ENCODE measurements around the gene KANSL1.
A peak's percentile ranks its signal among the peaks of the same experiment; 100 is the strongest.
"Not testable (repeated sequence)": the region's sequence is repeated elsewhere in the genome, so short reads cannot be mapped to it uniquely, and the experiment has no call there.

The KANSL1 gene

DNA sequence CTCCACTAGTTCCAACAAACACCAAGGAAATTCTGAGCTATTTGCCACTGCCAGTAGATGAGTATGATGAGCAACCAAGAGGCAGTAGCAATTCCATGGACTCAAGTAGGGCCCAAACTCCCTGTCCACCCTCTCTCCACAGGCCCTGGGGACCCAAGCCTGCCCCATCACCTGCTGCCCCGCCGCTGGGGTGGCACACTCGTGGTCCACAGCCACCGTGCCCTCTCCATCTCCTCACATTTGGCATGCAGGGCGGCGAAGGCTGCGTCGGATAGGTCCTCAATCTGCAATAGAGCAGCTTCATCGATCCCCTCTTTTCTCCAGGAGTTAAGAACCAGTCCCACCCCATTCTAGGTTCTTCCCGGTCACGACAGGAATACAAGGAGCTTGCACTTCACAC lies 160.3 kb downstream of the KANSL1 start:
- no peak for DNase-seq

DNA sequence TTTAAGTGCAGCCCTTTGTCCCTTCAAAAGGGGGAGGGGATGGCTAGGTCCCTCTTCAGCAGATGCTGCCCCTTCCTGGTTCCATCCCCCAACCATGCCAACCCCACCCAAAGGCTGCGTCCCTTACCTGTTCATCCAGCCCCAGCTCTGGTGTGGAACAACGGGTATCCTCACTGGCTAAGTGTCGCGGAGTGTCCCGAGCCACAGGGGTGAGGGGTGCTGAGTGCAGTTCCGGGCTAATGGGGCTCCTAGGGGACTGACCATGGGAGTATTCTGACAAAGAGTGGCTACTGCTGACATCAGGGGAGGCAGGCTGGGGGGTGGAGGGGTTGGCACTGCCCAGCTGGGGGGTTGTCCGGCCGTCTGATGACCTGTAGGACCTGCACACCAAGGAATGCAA lies 161.3 kb downstream of the KANSL1 start:
- no peak for DNase-seq

DNA sequence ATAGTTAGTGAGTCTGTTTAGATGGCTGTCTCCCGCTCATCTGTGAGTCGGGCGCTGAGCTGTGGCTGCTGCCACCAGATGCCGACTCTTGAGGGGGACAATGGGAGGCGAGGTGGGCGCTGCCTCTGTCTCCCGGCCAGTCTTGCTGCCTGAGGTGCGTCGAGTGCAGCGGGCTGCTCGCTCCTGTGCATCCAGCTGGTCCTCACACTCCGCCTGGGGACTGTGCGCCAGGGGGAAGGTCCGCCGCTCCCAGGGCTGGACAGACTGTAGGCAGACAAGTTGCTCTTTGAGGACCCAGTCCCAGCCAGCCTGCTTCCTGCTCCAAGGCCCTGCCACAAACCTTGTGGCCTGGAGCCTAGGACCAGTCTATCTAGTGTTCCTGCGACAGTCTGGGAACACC lies 161.8 kb downstream of the KANSL1 start:
- no peak for DNase-seq

DNA sequence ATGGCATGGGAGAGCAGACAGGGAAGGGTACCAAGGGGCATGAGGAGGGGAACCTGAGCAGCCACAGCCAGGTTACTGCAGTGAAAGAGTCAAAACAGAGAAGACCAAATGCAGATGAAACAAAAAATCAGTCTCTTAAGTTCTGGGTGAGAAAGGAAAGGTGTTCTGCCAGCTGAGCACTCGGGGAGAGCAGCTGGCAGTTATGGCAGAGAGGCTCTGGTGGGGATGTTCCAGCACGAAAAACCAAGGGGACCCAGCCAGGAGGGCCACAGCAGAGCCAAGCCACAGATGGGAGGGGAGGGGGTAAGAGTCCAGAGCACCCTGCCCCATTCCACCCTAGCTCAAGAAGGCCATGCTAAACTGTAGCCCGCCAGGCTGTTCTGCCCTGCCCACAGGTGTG lies 162.5 kb downstream of the KANSL1 start:
- DNase-seq = no peak

DNA sequence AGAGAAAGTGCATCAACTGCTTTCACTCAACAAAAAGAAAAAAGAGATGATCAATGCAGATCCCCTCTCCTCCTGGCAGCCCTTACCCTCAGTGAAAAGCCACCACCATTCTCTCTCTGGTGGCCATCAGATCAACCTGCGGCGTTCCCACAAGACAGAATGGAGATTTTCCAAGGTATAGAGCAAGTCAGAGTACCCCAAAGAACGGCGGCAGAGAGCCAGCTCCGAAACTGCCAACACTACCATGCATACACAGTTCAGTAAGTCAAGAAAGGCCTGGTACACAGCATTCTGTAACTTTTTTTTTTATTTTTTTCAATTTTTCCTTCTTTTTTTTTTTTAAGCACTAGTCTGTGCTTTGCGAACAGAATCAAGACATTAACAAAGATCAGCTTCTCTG lies 163.6 kb downstream of the KANSL1 start:
- DNase-seq = no peak

DNA sequence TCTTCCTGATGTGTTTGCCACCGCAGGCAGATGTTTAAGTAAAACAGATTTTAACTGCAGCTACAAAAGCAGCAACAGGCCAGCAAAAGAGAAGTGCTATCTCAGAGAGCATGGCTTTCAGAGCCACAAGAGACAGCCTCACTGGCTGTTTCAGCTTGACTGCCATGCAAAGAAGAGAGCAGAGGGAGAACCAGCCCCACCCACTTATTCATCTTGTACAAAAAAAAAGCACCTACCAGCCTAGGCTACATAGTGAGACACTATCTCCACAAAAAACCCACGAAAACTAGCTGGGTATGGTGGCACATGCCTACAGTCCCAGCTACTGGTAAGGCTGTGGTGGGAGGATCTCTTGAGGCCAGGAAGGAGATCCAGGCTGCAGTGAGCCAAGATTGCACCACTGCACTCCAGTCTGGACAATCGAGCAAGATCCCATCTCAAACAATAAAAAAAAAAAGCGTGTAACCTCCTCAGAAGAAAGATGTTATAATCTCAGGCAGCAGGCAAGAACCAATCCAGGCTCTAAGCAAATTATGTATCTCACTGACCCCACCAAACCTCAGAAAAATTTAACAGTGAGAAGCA lies 164.2 kb downstream of the KANSL1 start:
- no peak for DNase-seq

DNA sequence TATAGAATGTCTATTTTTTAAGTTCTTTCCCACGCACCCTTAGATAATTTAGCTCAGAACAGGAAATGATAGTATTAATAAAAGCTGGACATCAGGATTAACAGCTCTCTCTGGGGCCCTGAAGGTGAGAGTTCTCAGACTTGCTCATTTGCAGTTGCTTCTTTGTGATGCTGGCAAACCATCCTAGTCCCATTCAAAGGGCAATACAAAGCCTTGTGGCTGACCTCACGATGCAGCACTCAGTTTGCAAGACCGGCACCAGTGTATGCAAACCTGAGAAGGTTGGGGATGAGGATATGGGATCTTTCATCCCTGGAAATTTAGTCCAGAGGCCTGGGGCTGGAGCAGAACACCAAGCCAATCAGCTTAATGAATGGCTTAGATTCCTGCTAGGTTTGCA lies 164.9 kb downstream of the KANSL1 start:
- no peak for DNase-seq

DNA sequence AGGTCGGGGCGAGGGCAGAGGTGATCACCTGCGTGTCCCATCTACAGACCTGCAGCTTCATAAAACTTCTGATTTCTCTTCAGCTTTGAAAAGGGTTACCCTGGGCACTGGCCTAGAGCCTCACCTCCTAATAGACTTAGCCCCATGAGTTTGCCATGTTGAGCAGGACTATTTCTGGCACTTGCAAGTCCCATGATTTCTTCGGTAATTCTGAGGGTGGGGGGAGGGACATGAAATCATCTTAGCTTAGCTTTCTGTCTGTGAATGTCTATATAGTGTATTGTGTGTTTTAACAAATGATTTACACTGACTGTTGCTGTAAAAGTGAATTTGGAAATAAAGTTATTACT lies 165.3 kb downstream of the KANSL1 start:
- DNase-seq = no peak

DNA sequence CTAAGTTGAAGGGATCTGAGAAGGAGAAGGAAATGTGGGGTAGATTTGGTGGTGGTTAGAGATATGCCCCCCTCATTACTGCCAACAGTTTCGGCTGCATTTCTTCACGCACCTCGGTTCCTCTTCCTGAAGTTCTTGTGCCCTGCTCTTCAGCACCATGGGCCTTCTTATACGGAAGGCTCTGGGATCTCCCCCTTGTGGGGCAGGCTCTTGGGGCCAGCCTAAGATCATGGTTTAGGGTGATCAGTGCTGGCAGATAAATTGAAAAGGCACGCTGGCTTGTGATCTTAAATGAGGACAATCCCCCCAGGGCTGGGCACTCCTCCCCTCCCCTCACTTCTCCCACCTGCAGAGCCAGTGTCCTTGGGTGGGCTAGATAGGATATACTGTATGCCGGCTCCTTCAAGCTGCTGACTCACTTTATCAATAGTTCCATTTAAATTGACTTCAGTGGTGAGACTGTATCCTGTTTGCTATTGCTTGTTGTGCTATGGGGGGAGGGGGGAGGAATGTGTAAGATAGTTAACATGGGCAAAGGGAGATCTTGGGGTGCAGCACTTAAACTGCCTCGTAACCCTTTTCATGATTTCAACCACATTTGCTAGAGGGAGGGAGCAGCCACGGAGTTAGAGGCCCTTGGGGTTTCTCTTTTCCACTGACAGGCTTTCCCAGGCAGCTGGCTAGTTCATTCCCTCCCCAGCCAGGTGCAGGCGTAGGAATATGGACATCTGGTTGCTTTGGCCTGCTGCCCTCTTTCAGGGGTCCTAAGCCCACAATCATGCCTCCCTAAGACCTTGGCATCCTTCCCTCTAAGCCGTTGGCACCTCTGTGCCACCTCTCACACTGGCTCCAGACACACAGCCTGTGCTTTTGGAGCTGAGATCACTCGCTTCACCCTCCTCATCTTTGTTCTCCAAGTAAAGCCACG lies 165.9 kb downstream of the KANSL1 start:
- no peak for DNase-seq

DNA sequence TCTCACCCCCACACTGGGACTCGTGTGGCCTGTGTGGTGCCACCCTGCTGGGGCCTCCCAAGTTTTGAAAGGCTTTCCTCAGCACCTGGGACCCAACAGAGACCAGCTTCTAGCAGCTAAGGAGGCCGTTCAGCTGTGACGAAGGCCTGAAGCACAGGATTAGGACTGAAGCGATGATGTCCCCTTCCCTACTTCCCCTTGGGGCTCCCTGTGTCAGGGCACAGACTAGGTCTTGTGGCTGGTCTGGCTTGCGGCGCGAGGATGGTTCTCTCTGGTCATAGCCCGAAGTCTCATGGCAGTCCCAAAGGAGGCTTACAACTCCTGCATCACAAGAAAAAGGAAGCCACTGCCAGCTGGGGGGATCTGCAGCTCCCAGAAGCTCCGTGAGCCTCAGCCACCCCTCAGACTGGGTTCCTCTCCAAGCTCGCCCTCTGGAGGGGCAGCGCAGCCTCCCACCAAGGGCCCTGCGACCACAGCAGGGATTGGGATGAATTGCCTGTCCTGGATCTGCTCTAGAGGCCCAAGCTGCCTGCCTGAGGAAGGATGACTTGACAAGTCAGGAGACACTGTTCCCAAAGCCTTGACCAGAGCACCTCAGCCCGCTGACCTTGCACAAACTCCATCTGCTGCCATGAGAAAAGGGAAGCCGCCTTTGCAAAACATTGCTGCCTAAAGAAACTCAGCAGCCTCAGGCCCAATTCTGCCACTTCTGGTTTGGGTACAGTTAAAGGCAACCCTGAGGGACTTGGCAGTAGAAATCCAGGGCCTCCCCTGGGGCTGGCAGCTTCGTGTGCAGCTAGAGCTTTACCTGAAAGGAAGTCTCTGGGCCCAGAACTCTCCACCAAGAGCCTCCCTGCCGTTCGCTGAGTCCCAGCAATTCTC lies 166.8 kb downstream of the KANSL1 start:
- DNase-seq = no peak

DNA sequence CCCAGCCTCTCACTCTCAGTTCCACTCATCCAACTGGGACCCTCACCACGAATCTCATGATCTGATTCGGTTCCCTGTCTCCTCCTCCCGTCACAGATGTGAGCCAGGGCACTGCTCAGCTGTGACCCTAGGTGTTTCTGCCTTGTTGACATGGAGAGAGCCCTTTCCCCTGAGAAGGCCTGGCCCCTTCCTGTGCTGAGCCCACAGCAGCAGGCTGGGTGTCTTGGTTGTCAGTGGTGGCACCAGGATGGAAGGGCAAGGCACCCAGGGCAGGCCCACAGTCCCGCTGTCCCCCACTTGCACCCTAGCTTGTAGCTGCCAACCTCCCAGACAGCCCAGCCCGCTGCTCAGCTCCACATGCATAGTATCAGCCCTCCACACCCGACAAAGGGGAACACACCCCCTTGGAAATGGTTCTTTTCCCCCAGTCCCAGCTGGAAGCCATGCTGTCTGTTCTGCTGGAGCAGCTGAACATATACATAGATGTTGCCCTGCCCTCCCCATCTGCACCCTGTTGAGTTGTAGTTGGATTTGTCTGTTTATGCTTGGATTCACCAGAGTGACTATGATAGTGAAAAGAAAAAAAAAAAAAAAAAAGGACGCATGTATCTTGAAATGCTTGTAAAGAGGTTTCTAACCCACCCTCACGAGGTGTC lies 167.6 kb downstream of the KANSL1 start:
- no peak for DNase-seq

DNA sequence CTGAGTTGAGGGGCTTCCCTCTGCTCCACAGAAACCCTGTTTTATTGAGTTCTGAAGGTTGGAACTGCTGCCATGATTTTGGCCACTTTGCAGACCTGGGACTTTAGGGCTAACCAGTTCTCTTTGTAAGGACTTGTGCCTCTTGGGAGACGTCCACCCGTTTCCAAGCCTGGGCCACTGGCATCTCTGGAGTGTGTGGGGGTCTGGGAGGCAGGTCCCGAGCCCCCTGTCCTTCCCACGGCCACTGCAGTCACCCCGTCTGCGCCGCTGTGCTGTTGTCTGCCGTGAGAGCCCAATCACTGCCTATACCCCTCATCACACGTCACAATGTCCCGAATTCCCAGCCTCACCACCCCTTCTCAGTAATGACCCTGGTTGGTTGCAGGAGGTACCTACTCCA lies 168.2 kb downstream of the KANSL1 start:
- DNase-seq = no peak

DNA sequence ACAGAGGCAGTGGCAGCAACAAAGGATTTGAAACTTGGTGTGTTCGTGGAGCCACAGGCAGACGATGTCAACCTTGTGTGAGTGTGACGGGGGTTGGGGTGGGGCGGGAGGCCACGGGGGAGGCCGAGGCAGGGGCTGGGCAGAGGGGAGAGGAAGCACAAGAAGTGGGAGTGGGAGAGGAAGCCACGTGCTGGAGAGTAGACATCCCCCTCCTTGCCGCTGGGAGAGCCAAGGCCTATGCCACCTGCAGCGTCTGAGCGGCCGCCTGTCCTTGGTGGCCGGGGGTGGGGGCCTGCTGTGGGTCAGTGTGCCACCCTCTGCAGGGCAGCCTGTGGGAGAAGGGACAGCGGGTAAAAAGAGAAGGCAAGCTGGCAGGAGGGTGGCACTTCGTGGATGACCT lies 168.6 kb downstream of the KANSL1 start:
- DNase-seq = no peak

DNA sequence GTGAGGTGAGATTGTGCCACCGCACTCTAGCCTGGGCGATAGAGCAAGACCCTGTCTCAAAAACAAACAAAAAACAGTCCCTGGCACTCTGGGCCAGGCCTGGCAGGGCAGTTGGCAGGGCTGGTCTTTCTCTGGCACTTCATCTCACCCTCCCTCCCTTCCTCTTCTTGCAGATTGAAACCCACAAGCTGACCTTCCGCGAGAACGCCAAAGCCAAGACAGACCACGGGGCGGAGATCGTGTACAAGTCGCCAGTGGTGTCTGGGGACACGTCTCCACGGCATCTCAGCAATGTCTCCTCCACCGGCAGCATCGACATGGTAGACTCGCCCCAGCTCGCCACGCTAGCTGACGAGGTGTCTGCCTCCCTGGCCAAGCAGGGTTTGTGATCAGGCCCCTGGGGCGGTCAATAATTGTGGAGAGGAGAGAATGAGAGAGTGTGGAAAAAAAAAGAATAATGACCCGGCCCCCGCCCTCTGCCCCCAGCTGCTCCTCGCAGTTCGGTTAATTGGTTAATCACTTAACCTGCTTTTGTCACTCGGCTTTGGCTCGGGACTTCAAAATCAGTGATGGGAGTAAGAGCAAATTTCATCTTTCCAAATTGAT lies 169.3 kb downstream of the KANSL1 start:
- DNase-seq = no peak

DNA sequence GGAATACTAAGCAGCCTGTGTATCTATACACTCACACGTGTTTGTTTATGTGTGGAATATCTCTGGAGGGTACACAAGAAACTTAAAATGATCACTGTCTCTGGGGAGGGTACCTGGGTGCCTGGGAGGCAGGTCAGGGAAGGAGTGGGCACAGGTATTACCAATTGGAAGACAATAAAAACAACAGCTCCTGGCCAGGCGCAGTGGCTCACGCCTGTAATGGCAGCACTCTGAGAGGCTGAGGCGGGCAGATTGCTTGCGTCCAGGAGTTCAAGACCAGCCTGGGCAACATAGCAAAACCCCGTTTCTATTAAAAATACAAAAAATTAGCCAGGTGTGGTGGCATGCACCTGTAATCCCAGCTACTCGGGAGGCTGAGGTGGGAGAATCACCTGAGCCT lies 169.9 kb downstream of the KANSL1 start:
- DNase-seq = not testable (repeated sequence)

DNA sequence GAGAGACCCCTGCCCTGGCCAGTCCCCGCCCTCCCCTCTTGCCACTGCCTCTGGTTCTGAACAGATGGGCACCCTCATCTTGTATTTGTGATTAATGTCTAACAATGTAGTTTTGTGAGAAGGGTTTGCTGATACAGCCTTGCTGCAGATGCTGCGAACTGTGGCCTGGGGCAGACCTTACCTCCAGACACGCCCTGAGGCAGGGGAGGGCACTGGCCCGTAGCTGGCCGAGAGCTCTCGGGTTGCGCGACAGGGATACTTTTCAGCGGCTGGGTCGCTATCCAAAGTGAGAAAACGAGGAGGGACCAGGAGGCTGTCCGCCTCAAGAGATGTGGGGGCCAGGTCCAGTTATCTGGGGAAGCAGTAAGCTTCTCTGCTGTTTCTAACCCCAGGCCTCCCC lies 172.2 kb downstream of the KANSL1 start:
- DNase-seq = no peak

DNA sequence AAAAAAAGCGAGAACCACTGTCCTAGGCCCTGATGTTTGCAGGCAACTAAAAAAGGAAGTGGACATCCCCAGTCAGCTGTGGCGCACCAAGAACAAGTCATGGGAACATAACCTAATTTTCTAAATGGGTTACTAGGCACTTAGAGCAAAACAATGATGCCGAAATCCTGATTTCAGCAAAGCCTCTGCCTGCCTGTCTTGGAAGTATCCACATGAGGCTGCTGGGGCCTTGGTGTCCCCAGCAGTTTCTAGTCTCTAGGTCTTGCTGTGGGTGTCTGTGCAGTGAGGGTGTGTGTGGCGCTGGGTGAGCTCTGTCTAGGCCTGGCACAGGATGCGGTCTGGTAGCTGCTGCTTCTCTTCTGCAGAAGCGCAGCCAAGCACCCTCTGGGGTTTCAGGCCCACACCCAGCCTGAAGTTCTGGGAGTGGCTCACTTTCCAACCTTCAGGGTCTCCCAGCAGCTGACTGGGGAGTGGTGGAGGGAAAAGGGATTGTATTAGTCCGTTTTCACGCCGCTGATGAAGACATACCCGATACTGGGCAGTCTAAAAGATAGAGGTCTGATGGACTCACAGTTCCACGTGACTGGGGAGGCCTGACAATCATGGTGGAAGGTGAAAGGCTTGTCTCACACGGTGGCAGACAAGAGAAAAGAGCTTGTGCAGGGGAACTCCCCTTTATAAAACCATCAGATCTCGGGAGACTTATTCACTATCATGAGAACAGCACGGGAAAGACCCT lies 173.0 kb downstream of the KANSL1 start:
- DNase-seq = peak; percentile 41 to 45

DNA sequence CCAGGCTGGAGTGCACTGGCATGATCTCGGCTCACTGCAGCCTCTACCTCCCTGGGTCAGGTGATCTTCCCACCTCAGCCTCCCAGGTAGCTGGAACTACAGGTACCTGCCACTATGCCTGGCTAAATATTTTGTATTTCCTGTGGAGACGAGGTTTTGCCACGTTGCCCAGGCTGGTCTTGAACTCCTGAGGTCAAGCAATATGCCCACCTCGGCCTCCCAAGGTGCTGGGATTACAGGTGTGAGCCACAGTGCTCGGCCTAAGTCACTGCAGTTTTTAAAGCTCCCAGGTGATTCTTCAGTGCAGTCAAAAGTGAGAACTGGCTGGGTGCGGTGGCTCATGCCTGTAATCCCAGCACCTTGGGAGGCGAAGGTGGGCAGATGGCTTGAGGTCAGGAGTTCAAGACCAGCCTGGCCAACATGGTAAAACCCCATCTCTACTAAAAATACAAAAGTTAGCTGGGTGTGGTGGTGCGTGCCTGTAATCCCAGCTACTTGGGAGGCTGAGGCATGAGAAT lies 173.8 kb downstream of the KANSL1 start:
- not testable (repeated sequence) for DNase-seq

DNA sequence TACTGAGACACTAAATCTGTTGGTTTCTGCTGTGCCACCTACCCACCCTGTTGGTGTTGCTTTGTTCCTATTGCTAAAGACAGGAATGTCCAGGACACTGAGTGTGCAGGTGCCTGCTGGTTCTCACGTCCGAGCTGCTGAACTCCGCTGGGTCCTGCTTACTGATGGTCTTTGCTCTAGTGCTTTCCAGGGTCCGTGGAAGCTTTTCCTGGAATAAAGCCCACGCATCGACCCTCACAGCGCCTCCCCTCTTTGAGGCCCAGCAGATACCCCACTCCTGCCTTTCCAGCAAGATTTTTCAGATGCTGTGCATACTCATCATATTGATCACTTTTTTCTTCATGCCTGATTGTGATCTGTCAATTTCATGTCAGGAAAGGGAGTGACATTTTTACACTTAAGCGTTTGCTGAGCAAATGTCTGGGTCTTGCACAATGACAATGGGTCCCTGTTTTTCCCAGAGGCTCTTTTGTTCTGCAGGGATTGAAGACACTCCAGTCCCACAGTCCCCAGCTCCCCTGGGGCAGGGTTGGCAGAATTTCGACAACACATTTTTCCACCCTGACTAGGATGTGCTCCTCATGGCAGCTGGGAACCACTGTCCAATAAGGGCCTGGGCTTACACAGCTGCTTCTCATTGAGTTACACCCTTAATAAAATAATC lies 179.6 kb downstream of the KANSL1 start:
- DNase-seq = no peak

DNA sequence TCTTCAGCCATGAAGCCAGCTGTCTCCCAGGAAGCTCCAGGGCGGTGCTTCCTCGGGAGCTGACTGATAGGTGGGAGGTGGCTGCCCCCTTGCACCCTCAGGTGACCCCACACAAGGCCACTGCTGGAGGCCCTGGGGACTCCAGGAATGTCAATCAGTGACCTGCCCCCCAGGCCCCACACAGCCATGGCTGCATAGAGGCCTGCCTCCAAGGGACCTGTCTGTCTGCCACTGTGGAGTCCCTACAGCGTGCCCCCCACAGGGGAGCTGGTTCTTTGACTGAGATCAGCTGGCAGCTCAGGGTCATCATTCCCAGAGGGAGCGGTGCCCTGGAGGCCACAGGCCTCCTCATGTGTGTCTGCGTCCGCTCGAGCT lies 180.1 kb downstream of the KANSL1 start:
- DNase-seq = no peak

DNA sequence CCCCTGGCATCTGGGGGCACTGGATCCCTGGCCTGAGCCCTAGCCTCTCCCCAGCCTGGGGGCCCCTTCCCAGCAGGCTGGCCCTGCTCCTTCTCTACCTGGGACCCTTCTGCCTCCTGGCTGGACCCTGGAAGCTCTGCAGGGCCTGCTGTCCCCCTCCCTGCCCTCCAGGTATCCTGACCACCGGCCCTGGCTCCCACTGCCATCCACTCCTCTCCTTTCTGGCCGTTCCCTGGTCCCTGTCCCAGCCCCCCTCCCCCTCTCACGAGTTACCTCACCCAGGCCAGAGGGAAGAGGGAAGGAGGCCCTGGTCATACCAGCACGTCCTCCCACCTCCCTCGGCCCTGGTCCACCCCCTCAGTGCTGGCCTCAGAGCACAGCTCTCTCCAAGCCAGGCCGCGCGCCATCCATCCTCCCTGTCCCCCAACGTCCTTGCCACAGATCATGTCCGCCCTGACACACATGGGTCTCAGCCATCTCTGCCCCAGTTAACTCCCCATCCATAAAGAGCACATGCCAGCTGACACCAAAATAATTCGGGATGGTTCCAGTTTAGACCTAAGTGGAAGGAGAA lies 180.6 kb downstream of the KANSL1 start:
- no peak for DNase-seq

Measured in activated CD4-positive, alpha-beta T cell treated with anti-CD3 and anti-CD28 coated beads, Interleukin-2, amount 50 U/mL, for 4 hours (primary cell).